KMS-11 (cell line): Measurements from ENCODE around the gene ADAMTS2.

Experiments
- H2AFZ ChIP-seq: fragments of 200-600 bp; sonication (generic); 2 replicates; pipeline ENCODE4 v1.6.1; 2016; ENCODE audit warnings: antibody characterized with exemption, mixed run types, low read depth
- H3K27ac ChIP-seq: fragments of 200-600 bp; sonication (generic); 2 replicates; pipeline ENCODE4 v1.6.1; 2016; ENCODE audit warnings: mild to moderate bottlenecking, mixed run types
- H3K27me3 ChIP-seq: fragments of 200-600 bp; sonication (generic); 2 replicates; pipeline ENCODE4 v1.6.1; 2017; ENCODE audit warnings: mild to moderate bottlenecking, low read depth, mixed run types, moderate library complexity; ENCODE audit not compliant: insufficient read depth
- H3K36me3 ChIP-seq: fragments of 200-600 bp; sonication (generic); 2 replicates; pipeline ENCODE4 v1.6.1; 2017; ENCODE audit warnings: mild to moderate bottlenecking, mixed run types; ENCODE audit not compliant: insufficient read depth
- H3K4me1 ChIP-seq: fragments of 200-600 bp; sonication (generic); 2 replicates; pipeline ENCODE4 v1.6.1; 2016; ENCODE audit warnings: mild to moderate bottlenecking, low read depth, mixed run types; ENCODE audit not compliant: poor library complexity, severe bottlenecking
- H3K4me2 ChIP-seq: fragments of 200-600 bp; sonication (generic); 2 replicates; pipeline ENCODE4 v1.7.0; 2016; ENCODE audit warnings: mild to moderate bottlenecking, mixed run types
- H3K4me3 ChIP-seq: fragments of 200-600 bp; sonication (generic); IDR thresholded peaks from 2 replicates; pipeline ENCODE4 v1.6.1; 2017; ENCODE audit warnings: low read depth, low read length, mixed read lengths; ENCODE audit not compliant: insufficient read depth
- H3K79me2 ChIP-seq: fragments of 200-600 bp; sonication (generic); 2 replicates; pipeline ENCODE4 v1.6.1; 2016; ENCODE audit warnings: low read depth, mixed run types; ENCODE audit not compliant: insufficient read depth
- H3K9ac ChIP-seq: fragments of 200-600 bp; sonication (generic); 2 replicates; pipeline ENCODE4 v1.6.1; 2016; ENCODE audit warnings: mild to moderate bottlenecking, mixed run types
- H4K20me1 ChIP-seq: fragments of 200-600 bp; sonication (generic); 2 replicates; pipeline ENCODE4 v1.6.1; 2016; ENCODE audit warnings: mild to moderate bottlenecking, mixed run types; ENCODE audit not compliant: insufficient read depth
- TF ChIP-seq, protein P1 (sequence below): fragments of 200-600 bp; sonication (generic); conservative IDR thresholded peaks from 2 replicates; pipeline ENCODE4 v1.6.1; 2017; ENCODE audit warnings: low read depth, mild to moderate bottlenecking, antibody characterized with exemption, low read length, moderate library complexity, mixed read lengths

ADAMTS2 gene

DNA sequence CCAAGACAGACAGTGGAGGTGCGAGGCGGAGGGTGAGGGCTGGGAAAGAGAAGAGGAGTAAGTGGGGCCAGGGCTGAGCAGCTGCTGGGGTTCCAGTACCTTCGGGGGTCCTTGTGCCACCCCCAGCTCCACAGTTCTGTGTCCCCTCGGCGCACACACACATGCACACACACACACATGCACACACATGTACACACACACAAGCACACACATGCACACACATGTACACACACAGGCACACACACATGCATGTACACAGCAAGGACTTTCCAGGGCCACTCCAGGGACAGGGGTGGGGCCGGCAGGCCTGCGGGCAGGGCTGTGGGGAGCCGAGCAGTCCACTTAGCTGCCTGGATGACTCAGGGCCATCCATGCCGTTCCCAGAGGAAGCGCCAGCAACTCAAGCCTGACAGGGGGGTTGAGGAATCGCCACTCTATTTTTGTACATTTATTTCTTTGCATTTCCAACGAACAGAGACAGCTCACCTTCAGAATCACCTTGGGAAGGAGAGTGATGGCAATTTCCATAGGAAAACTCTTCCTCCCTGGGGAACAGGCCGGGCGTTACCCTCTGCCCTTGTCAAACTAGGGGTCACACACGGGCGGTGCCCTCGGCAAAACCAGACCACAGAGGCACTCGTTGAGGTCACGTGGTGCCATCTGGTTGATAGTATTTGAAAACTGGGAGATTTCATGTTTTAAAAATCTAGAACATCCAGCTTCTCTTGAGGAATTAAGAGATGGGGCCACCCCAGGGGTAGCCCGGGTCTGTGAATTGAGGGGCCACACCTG is 135.7 kb downstream of the ADAMTS2 start:
- H3K4me2 ChIP-seq = no peak overlapping the region
- TF ChIP-seq, protein P1, sequence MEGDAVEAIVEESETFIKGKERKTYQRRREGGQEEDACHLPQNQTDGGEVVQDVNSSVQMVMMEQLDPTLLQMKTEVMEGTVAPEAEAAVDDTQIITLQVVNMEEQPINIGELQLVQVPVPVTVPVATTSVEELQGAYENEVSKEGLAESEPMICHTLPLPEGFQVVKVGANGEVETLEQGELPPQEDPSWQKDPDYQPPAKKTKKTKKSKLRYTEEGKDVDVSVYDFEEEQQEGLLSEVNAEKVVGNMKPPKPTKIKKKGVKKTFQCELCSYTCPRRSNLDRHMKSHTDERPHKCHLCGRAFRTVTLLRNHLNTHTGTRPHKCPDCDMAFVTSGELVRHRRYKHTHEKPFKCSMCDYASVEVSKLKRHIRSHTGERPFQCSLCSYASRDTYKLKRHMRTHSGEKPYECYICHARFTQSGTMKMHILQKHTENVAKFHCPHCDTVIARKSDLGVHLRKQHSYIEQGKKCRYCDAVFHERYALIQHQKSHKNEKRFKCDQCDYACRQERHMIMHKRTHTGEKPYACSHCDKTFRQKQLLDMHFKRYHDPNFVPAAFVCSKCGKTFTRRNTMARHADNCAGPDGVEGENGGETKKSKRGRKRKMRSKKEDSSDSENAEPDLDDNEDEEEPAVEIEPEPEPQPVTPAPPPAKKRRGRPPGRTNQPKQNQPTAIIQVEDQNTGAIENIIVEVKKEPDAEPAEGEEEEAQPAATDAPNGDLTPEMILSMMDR = no peak
- no peaks in the 10 kb centered on the region for H3K4me1 ChIP-seq
- no peaks in the 10 kb centered on the region for H4K20me1 ChIP-seq
- H3K4me3 ChIP-seq = no peak overlapping the region
- H3K27ac ChIP-seq = no peak overlapping the region
- no peaks in the 10 kb centered on the region for H3K27me3 ChIP-seq
- no peaks in the 10 kb centered on the region for H3K36me3 ChIP-seq
- no peaks in the 10 kb centered on the region for H3K79me2 ChIP-seq
- H3K9ac ChIP-seq = no peak overlapping the region
- no peak overlapping the region for H2AFZ ChIP-seq

DNA sequence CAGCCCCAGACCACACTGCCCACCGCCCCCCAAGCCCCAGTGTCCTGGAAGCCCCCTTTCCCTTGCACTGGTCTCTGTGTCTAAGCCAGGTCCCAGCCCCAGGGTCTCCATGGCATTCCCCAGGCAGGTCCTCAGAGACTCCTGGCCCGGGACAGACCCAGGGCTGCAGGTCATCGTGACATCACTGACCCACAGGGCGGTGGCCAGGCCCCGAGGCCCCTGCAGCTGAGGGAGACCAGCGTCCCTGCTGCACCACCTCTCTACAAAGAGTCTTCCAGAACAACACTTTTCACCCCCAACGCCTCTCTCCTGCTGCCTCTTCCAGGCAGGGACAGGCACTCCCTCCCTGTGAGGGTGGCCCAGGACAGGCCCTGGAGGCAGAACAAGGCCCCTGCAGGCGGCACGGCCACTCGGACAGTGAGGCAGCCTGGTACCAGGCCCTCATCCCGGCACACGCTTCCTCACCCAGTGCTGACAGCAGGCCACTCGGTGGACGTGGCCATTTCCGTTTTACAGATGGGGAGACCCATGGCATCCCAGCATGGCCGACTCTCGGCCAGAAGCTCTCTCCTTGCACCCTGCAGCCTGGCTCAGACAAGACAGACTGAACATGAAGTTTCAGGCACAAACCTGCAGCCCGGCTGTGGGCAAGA is 136.4 kb downstream of the ADAMTS2 start:
- Histone ChIP-seq H3K4me1 (no peaks in the 10 kb centered on the region), H3K27ac (no peak overlapping the region), H2AFZ (no peak overlapping the region), H3K36me3 (no peaks in the 10 kb centered on the region), H3K79me2 (no peaks in the 10 kb centered on the region), H3K4me2 (no peak overlapping the region), H3K4me3 (no peak overlapping the region), H3K27me3 (no peaks in the 10 kb centered on the region), H3K9ac (no peak overlapping the region), H4K20me1 (no peaks in the 10 kb centered on the region)
- TF ChIP-seq, protein P1 = no peak

DNA sequence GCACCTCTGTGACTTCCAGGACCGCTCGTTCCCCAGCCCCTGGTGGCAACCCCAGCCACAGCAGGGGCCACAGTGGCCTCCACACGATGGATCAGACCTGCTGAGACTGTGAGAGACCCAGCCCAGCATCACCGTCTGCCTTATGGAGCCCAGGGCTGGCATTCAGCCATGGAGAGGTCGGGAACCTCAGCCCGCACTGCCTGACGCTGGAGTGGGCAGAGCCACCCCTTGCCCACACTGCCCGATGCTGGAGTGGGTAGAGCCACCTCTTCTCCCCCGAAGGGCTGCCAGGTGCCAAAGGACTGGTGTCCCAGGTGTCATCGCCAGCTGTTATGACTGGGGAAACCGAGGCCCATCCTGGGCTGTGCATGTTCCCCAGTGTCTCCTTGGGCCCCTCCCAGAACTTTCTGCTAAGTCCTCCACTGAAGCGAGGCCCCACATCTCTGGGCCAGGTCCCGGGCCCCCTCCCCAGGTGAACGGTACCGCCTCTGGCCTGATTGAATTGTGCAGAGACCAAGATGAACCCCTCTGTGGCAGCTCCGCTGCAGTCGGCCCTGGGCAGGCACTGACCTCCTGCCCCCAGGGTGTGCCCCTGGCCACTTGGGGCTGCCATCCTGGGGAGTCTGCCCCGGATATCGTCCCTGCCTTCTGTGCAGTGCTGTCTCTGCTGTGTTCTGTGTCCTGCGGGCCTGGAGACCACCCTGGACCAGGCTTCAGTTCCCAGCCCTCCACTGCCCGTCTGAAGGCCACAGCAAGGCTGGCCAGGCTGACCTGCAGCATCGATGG is 137.1 kb downstream of the ADAMTS2 start:
- H2AFZ ChIP-seq = no peak overlapping the region
- H3K9ac ChIP-seq = no peak overlapping the region
- H3K4me1 ChIP-seq = no peaks in the 10 kb centered on the region
- H4K20me1 ChIP-seq = no peaks in the 10 kb centered on the region
- H3K4me3 ChIP-seq = no peak overlapping the region
- H3K79me2 ChIP-seq = no peaks in the 10 kb centered on the region
- TF ChIP-seq, protein P1 = no peak
- no peaks in the 10 kb centered on the region for H3K36me3 ChIP-seq
- no peaks in the 10 kb centered on the region for H3K27me3 ChIP-seq
- no peak overlapping the region for H3K4me2 ChIP-seq
- no peak overlapping the region for H3K27ac ChIP-seq

DNA sequence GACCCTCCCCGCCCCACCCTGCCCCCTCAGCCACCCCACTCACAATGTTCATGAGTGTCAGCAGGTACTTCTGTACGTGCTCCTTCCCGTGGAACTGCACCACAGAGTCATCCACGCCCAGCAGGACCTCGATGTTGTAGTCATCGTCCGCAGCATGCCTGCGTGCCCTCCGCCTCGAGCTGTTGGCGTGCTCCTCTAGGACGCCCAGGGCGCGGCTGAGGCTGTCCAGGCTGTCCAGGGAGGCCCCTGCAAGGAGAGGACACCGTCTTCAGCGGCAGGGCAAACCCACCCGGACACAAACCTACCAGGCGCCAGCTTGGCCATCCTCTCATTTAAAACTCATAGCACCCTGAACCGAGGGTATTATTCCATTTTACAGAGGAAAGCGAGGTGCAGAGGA is 137.8 kb downstream of the ADAMTS2 start:
- no peaks in the 10 kb centered on the region for H3K36me3 ChIP-seq
- H3K4me3 ChIP-seq = no peak overlapping the region
- H3K79me2 ChIP-seq = no peaks in the 10 kb centered on the region
- no peak overlapping the region for H3K4me2 ChIP-seq
- no peaks in the 10 kb centered on the region for H4K20me1 ChIP-seq
- TF ChIP-seq, protein P1 = no peak
- no peaks in the 10 kb centered on the region for H3K27me3 ChIP-seq
- H3K27ac ChIP-seq = no peak overlapping the region
- no peaks in the 10 kb centered on the region for H3K4me1 ChIP-seq
- H3K9ac ChIP-seq = no peak overlapping the region
- no peak overlapping the region for H2AFZ ChIP-seq
